C4-2B (cell line): ENCODE measurements around the gene PEX12.

Experiments
- ZFX ChIP-seq: fragments of 450-650 bp; IDR thresholded peaks from 2 replicates; pipeline ENCODE4 v1.6.1; 2017
- TF ChIP-seq, protein P1 (sequence below): fragments of 450-650 bp; conservative IDR thresholded peaks from 2 replicates; pipeline ENCODE4 v1.5.1; 2017; ENCODE audit warnings: mild to moderate bottlenecking

GRCh38 chr17:35627417-35627816 is 49.0 kb upstream of the PEX12 start:
- TF ChIP-seq, protein P1, sequence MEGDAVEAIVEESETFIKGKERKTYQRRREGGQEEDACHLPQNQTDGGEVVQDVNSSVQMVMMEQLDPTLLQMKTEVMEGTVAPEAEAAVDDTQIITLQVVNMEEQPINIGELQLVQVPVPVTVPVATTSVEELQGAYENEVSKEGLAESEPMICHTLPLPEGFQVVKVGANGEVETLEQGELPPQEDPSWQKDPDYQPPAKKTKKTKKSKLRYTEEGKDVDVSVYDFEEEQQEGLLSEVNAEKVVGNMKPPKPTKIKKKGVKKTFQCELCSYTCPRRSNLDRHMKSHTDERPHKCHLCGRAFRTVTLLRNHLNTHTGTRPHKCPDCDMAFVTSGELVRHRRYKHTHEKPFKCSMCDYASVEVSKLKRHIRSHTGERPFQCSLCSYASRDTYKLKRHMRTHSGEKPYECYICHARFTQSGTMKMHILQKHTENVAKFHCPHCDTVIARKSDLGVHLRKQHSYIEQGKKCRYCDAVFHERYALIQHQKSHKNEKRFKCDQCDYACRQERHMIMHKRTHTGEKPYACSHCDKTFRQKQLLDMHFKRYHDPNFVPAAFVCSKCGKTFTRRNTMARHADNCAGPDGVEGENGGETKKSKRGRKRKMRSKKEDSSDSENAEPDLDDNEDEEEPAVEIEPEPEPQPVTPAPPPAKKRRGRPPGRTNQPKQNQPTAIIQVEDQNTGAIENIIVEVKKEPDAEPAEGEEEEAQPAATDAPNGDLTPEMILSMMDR, result no peak
- TF ChIP-seq ZFX, result no peak
